GM18511 (cell line): ENCODE results near the gene SH3BGRL3.
A peak's percentile ranks its signal among the peaks of the same experiment; 100 is the strongest.
"Not testable (repeated sequence)": the region's sequence is repeated elsewhere in the genome, so short reads cannot be mapped to it uniquely, and the experiment has no call there.

Experiments used
- ATAC-seq: cut with Tn5 transposase; IDR thresholded peaks from one replicate; pipeline ENCODE4 v1.9.1; 2021; ENCODE audit warnings: mild to moderate bottlenecking, moderate library complexity; ENCODE audit not compliant: unreplicated experiment

SH3BGRL3 gene

DNA sequence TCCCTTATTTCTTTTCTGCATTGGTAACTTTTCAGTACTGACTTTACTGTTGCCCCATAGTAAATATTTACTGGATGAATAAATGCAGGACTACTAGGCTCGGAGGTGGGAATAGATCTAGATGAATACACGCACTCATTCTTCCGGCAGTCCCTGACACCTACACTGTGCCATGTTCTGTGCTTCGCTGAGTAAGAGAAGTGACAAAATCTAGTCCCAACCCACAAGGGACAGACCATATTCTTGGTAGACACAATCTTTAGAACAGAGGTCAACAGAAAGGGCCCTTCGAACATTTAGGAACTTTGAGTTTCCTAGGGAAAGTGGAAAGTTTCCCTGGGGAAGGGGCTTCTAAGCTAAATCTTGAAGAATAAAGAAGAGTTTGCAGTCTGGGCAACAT lies 34.6 kb downstream of the SH3BGRL3 start:
- ATAC-seq = no peak

DNA sequence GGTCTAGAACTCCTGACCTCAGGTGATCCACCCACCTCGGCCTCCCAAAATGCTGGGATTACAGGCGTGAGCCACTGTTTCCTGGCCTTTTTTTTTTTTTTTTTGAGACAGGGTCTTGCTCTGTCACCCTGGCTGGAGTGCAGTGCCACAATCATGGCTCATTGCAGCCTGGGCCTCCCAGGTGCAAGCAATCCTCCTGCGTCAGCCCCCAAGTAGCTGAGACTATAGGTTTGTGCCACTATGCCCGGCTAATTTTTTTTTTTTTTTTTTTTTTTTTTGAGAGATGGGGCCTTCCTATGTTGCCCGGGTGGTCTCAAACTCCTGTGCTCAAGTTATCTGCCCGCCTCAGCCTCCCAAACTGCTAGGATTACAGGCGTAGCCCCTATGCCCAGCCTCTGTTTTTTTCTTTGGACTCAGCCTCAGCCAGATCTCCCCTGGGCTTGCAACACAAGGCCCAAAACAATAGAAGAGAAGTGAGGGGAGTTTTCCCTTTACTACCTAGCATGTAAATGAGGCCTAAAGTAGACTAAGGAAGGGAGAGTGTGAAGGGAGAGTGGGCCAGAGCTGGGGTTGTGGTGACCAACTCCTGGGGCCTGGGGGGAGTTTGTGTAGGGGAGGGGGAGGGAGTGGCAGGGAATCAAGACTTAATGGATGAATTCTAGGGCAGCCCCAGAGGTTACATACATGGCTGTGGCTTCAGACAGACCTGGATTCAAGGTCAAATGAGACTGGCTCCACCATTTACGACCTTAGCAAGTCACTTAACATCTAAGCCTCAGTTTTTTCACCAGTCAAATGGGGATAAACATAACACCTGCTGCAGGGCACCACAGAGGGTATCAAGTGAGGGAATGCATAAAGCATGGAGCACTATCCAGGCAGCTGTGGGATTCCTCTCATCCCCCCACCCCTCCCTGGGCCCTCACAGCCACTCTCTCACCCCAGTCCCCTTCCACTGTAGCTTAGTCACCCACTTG lies 36.3 kb downstream of the SH3BGRL3 start:
- ATAC-seq = no peak

DNA sequence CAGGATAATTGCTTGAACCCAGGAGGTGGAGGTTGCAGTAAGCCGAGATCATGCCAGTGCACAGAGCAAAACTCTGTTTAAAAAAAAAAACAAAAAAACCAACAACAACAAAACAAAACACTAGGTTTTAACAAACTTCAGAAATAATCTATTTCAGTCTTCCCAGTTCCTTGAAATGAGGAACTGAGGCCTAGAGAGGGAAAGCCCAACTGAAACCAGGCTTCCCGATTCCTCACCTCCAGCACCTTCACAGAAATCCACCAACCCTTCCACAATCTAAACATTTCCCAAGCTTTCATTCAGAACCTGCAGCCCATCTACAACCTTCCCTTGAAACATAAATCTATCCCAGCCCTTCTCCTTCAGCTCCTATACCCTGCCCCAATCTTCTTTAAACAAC lies 37.3 kb downstream of the SH3BGRL3 start:
- no peak for ATAC-seq

DNA sequence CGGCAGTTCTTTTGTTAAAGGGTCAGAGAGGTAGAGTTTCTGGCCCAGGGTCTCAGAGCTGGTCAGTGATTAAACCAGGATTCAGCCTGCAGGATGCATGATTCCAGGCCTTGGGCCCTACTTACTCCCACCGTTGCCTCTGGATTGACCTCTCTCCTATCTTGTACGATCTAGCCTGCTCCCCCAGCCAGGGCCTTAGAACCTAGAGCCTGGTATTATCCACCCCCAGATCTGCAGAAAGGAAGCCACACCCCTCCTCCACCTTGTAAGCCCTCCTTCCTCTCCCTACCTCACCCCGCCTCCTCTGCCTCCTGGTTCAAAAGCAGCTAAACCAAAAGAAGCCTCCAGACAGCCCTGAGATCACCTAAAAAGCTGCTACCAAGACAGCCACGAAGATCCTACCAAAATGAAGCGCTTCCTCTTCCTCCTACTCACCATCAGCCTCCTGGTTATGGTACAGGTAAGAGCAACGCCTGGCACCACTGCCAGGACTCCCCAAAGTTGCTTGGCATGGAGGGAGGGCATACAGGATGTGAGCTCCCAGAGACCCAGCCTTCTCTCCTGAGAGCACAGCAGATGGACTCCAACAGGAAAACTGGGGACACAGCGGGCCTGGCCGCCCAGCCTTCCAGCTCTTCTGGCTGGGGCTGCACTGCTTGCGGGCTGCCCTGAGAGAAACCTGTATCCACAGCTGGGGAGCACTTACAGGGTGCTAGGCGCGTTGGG lies 37.9 kb downstream of the SH3BGRL3 start, which contains the start of gene CD52:
Gene CD52, plus strand, starts transcription at position 347 of the 726 bp plus-strand sequence. Its CDS starts 60 bp downstream, at position 407.
- peak; percentile 43 for ATAC-seq

DNA sequence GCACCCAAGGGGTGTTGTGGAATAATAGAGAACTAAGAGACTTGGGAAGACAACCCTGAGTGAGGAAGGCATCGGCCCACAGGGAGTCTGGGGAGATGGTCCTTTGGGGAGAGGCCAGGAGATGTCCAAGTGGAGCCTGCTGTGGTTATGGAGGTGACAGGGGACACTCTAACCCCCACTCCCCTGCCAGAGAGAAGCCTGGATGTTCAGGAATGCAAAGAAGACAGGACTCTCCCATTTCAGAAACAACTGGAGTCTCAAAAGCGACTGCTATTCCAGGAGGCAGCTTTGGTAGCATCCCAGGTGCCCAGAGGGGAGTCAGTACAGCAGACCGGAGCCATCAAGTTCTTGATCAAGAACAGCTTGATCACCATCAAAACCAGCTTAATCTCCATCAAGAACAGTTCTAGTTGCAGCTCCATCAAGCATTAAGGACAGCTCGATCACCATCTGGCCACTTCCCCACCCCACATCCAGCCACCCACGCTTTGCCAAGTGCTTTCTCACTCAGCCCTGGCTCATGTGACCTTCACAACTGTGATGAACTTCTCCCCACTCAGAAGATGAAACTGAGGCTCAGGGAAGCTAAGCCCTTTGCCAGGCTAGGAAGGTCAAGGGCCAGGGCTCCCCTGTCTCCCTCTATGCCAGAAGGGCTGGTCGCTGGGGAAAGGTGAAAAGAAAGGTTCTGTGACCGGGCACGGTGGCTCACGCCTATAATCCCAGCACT lies 38.6 kb downstream of the SH3BGRL3 start:
- peak; percentile 31 for ATAC-seq

DNA sequence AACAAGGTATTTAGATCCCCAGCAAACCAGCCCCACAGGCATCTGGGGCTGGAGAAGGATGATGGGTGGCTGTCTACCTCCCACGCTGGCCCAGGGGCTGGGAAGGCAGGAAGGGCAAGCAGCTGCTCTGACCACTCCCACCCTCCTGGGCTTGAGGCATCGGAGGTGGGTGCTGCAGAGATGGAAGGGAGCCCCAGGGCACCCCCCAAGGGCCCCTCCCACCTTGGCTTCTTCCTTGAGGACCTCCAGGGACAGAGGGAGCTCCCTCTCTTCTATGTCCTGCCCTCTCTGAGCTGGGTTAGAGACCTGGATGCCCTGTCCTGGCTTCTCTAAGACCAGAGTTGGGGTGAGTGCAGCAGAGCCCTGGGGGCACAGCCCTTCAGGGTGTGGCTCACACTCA lies 41.0 kb downstream of the SH3BGRL3 start:
- ATAC-seq = no peak

DNA sequence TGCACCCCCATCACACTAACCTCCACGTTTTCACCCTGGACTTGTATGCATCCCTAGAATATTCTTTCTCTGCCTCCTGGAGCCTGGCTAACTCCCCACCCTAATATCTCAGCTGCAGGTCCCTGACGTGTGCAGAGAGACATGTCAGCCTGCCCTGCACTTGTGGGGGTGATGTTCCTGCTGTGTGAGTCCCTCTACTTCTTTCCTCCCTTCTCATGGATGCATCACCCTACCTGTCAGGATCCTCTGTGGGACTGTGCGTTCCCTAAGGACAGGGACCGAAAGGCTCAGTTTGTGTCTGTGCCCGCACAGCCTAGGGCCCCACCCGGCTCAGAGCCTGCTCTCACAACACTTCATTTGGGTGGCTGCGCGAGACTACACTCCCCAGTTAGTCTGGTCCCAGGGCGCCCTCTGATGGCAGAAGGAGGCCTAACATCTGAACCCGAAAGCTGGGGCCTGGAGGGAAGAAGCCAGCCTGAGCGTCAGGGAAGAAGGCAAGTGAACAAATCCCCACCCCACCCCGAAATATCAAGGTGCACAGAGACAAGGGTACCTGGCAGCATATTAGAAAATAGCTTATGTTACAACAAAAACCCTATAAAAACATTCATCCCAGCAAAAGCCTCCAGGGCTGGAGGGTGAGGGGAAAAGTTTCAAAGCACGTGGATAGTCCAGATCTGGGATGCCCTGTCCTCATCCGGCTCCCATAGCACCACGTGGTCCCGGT lies 41.6 kb downstream of the SH3BGRL3 start:
- no peak for ATAC-seq

DNA sequence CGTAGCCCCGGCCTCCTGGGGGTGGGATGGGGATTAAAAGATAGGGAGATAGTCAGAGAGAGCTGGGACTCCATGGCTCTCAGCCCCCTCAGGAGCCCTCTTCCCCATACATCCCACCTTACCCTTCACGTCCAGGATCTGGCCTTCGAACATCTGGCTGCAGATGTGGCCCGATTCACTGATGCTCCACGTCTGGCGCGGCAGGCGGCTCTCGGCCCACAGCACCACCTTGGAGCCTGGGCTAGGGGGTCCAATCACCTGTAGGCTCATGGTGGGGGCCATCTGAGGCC lies 42.1 kb downstream of the SH3BGRL3 start:
- no peak for ATAC-seq

DNA sequence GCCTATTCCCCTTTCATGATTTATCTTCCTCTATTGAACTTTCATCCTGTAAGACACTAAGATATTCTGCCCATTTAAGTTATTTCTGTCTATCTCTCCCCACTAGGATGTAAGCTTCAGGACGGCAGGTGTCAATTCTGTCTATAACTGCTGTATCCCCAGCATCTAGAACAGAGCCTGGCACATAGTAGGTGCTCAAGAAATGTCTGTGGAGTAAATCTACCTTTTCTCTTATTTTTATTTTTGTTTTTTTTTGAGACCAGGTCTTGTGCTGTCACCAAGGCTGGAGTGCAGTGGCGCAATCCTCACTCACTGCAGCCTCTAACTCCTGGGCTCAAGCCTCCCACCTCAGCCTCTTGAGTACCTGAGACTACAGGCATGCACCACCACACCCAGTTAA lies 43.5 kb downstream of the SH3BGRL3 start:
- no peak for ATAC-seq

DNA sequence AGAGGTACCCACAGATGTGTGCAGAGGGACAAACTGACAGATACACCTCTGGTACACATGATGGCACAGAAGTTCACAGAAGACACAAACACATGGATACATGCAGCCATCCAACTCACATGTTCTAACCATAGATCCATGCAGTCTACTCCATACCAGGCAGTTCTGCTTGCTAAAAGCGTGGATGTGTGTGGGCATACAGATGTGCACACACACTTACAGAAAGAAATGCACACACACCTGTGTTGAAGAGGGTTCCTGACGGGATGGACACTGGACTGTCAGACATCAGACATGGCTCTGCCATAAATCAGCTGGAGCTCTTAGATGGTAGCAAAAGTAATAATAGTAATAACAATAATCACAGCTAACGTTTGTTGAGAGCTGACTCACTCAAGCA lies 44.7 kb downstream of the SH3BGRL3 start:
- no peak for ATAC-seq

DNA sequence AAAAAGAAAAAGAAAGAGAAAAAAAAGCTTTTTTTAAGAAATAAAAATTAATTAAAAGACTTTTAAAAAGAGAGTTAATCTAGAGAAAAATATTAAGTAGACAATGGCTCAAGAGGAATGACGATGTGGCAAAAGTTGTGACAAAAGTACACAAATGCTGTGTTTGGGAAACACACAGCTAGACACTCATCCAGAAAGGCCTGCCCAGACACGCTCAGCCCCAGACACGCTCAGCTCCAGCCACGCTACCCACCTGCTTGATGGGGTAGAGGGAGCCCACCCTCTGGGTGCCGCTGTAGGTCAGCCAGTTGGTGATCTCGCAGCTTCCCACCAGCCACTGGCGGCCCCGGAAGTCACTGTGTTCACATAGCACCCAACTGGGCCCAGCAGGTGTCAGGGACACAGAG lies 48.1 kb downstream of the SH3BGRL3 start:
- no peak for ATAC-seq

DNA sequence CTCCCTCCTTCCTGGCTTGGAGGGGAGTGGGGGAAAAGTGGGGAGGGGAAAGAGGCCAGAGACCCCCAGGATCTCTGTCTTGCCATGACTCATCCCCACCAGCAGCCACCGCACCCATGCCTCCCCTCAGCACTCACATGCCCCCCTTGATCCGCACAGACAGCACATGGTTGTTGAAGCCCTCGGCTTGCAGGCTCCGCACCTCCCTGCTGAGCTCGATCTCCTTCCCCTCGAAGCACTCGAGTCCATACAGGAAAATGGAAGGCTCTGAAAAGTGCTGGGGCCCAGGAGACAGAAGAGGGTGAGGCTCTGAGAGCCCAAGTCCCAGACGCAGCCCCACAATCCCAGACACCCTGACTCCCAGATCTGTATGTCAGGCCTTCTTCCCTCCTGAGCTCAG lies 48.7 kb downstream of the SH3BGRL3 start:
- no peak for ATAC-seq

DNA sequence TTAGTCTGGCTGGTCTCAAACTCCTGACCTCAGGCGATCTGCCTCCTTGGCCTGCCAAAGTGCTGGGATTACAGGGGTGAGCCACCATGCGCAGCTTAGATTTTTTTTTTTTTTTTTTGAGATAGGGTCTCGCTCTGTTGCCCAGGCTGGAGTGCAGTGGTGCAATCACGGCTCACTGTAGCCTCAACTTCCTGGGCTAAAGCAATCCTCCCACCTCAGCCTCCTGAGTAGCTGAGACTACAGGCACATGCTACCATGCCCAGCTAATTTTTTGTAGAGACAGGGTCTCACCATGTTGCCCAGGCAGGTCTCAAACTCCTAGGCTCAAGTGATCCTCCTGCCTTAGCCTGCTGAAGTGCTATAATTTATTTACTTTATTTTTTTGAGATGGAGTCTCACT lies 49.5 kb downstream of the SH3BGRL3 start:
- ATAC-seq = not testable (repeated sequence)

DNA sequence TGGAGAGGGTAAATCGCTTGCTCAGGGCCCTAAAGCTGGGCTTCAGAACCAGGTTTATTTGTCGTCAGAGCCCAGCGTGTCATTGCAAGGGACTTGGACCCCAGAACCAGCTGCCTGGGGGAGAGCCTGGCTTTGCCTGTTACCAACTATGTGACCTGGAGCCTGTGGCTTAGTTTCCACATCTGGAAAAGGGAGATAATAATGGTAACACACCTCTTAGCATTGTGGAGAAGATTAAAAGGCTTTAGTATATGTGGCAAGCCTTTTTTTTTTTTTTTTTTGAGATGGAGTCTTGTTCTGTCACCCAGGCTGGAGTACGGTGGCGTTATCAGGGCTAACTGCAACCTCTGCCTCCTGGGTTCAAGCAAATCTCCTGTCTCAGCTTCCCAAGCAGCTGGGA lies 50.4 kb downstream of the SH3BGRL3 start:
- ATAC-seq = no peak
